Colon (tissue), 2 donors: ENCODE measurements around the gene TMEM132E.

Experiments
- FAIRE-seq: peaks from 2 replicates; lab custom pipeline; 2012; peaks lifted over from hg19 to GRCh38; lab: Jason Lieb, UNC
- donor health status: control.
- donor health status: control.

Gene TMEM132E

DNA sequence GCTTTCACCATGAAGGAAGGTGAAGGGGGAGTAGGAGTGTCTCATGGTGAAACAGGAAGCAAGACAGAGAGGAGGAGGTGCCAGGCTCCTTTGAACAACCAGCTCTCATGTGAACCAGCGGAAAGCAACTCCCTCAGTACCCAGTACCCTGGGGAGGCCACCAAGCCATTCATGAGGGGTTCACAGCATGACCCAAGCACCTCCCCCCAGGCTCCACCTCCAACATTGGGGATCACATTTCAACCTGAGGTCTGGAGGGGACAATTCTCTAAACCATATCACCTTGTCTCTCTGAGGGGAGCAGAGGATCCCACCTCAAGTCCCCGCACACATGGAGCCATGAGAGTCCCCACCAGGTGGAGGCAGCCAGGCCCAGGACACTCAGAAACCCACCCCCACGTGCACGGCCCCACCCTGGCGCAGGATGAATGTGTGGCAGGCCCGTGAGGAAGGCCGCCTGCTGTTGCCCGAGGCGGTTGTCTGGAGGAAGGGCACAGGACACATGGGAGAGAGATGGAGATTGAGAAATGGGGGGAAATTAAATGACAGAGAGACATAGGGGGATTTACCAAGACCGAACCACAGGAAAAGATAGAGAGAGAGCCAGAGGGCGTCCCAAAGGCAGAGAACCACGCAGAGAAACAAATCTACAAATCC is 85.9 kb downstream of the TMEM132E start:
- no peak for FAIRE-seq

DNA sequence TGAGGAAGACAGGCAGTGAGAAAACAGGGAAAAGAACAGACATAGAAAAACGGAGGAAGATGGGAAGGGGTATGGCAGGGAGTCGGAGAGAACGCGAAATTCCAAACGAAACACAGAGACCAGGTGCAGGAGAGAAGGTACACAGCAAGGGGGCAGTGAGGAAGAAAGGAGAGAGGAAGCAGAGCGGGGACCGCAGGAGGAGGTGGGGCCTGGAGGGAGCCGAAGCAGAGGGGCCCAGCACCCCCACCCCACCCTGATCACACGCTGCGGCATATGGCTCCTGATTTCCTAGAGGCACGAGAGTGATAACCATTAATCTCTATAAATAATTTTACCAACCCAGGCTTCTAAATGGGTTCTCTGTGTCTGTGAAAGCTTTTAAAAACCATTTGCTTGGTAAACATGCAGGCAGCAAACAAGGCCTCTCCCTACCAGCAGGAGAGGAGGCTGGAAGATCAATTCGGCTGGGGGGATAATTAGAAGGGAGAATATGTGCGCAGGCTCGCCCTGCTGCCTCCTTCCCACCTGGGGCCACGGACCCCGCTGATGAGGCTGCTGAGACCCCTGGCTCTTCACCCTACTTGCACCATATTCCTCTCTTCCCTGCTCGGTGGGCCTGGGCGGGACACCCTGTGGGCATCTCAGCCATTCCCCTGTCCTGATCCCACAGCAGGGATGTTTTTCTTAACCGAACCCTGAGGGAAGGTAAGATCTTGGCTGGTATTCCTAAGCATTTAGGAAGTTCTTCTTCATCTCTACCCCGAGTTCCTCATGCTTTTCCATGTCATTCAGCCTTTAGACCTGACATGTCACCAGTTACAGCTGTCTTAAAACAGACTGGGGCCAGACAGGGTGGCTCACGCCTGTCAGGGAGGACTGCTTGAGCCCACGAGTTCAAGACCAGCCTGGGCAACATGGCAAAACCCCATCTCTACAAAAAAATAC is 86.7 kb downstream of the TMEM132E start:
- FAIRE-seq: no peak

DNA sequence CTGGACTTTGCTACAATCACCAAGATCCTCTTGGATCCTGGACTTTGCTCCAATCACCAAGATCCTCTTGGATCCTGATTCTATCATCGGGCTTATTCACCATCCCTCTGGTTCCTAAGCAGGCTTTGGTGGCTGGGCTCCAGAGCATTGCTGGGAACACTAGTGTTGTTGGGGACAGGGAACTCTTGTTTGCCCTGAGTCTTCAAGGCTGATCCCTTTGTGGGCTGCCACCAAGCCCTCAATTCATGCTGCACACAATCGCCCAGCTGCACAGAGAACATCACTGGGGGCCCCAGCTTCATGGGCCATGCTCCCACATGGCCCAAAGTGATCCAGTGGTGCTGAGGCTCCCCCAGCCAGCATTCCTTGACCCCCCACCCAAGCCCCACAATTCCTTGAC is 88.3 kb downstream of the TMEM132E start:
- no peak for FAIRE-seq

DNA sequence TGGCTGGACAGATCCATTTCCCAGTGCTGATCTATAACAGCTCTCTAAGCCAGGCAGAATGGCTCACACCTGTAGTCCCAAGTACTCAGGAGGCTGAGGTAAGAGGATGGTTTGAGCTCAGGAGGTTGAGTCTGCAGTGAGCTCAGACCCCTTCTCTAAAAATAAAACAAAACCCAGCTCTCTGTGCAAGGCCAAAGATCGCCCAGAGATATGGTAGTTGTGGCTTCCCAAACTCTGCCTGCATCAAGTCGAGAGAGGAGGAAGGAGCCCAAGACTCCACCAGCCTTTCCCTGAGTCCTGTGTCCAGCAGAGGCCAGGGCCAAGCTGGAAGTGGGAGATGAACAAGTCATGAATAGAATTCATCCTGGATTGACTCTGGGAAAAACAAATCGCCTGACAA is 88.8 kb downstream of the TMEM132E start:
- no peak for FAIRE-seq

DNA sequence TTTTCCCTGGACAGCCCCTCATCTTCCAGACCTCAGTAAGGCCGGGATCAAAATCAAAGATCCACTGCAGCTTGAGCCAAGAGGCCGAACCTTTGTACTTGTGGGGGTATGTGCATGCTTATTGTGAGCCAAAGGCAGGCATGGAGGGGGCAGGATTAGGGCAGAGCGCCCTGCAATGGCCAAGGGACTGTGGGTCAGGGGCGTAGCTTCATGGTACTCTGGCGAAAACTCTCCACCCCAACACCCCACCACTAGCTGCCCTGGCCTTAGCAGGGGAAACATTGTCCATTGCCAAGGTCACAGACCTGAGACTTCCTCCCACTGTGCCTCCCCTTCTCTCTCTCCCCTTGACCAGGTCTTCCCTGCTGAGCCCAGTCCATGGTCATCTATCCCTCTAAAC is 90.1 kb downstream of the TMEM132E start:
- FAIRE-seq: no peak

DNA sequence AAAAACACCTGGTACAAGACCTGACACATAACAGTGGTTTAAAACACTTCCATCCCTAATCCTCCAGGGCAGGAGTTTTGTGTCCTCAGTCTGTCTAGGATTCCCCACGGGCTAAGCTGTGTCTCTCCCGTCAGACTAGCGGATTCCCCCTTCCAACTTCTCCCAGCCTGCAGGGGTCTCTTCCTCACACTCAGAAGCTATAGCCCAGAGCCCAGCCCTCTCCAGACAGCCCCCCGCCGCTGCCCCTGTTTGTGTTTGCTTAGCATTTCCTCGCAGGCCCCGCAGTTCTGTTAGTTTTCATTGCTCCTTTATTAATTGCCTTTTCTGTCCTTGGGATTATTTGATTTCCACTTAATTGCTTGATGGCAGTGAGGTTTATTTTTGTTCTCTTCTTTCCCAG is 91.2 kb downstream of the TMEM132E start:
- FAIRE-seq: no peak

DNA sequence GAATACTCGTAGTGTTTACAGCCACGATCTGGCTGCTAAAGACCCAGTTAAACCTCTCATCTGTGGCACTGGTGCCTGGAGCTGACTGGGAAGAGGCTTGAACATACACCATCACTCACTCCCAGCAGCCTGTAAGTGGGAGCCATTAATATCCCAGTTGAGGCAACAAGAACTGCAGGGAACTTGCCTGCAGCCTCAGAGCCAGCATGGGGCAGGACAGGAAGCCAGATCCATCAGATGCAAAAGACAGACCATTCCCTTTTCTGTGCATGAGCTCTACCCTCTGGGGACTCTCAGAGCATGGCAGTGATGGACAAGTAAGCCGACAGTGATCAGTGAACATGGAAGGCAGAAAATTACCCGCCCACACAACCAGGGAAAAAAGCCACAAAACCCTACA is 91.8 kb downstream of the TMEM132E start:
- no peak for FAIRE-seq

DNA sequence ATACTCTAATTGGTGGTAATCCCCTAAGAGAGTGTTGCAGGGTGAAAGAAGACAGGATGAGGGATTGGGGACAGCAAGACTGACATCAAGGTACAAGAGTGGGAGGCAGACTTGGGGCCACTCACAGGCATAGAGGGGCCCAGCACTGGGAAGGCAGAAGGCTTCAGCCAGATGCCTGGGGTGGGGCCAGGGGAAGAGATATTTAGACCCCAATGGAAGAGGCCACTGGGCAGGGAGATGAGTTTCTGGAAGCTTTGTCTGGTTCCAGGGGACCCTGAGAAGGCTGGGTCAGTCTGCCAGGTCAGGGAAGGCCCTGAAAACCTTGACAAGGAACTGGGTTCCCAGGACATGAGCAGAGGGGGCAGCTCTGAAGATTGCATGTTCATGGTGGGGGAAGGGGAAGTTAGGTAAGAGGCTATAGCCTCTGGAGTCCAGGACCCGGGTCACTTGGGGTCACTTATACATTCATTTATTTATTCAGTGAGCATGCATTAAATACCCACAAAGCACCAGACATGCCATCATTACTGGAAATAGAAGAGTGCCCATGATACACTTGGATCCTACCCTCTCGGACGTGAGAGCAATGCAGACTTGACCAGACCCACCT is 92.9 kb downstream of the TMEM132E start:
- FAIRE-seq: no peak

DNA sequence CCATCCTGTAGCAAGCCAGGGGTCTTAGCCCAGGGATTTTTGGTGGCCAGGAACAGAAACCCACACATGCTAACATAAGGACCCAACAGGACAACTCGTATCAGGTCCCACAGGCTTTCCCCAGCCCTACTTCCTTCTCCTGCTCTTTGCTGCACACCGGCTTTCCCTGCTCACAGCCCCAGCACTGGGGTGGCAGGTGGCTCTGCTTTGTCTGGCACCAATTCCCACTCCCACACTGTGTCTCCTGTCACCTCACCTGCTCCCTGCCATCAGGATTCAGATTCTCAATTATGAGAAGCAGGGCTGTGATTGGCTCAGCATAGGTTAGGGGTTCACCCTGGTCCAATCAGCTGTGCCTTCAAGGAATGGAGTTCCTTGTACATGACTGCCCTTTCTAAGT is 94.1 kb downstream of the TMEM132E start:
- FAIRE-seq: no peak

DNA sequence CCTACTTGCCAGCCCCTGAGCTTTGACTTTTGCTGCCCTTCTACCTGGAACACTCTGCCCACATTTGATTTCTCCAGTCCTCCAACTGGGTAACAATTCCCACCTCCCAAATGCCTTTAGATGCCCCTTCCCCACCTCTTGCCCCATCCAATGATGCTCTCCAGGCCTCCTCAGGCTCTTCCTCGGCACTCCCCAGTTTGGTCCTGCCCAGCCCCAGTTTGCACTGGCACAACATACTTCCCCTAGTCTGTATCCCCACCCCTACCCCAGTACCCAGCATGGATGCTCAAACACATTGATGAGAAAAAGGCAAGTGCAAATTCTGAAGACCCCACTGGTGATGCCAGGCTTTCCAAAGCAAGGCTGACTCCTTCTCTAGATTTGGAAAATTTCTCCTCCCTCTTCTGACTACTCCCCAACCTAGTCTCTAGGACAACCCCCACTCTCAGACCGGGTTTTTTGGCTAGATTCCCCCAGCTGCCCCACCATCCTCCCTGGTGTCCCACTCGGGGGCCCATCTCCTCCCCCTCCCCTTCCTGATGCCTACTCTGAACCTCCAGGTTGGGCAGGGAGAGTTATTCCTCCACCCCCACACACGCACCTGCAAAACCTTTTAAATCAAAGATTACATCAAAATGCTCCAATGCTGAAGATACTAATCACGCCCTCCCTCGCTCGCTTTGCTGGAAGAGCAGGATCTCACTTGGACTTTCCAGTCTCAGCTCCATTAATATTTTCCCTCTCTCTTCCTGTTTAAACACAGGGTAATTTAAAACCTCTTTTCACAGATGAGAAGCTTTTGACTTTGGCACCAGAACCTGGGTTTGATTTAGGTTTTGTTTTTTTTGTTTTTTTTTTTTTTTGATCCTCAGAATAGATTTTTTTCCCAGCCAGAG is 94.9 kb downstream of the TMEM132E start:
- no peak for FAIRE-seq

DNA sequence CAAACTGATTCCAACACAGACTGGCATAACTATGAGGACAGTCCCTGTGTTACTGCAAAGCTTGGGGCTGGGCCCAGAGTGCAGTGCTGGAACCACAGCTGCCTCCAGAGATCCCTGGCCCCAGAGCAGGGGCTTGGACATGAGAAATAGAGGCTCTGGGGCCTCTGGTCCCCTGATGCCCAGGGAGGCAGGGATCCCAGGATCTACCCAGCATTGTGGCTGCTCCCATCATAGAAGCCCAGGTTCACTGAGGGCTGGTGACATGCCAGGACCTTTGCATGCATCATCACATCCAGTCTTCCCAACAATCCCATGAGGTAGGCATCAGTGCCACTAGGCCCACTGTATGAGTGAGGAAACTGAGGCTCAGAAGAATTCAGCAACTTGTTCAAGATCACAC is 95.8 kb downstream of the TMEM132E start:
- no peak for FAIRE-seq

DNA sequence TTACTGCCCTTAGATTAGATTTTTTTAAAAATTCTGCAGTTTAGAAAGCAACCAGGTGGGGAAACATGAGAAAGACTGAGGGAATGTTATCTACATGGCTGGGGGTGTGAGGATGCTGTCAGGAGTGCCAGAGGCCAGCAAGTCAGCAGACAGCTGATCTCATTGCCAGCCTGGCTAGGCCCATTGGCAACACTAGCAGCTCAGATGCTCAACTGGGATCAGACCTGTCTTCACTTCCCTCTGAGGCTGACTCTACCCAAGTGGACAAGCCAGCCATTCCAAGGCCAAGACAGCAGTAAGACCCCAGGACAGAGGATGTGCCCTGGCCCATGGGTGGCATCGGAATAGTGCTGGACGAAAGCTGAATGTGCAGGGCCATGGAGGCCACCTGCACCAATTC is 96.2 kb downstream of the TMEM132E start:
- FAIRE-seq: no peak

DNA sequence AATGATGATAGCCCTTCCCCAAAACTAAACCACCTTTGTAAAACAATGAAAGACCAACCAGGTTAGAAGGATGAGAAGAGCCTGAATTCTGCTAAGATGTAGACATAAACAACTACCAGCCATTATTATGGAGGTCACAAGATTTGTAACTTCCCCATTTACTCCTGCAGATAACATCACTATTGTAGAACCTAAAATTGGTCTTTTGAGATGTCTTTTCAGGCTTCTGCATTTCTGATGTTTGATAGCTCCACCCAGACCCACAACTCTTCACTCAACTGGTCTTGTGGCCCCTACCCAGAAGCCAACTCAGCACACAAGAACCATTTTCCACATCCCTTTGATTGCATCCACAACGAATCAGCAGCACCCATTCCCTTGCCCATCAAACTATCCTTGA is 100.8 kb downstream of the TMEM132E start:
- no peak for FAIRE-seq

DNA sequence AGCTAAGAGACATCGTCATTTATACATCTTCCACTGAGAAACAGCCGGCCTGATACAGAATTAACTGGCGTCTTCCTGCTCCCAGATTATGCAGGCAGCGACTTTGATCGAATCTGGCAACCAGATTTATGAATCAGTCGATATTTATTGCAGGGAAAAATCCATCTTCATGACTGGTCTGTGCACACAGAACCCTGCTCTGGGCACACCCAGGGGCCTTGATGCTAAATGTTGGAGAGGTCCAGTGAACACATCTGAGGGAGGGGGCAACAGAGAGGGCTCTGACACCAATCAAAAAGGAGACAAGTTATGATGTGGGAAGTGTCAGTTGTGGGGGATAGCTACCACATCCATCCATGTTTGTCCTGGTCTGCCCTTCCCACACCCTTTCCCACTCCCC is 102.9 kb downstream of the TMEM132E start:
- no peak for FAIRE-seq

DNA sequence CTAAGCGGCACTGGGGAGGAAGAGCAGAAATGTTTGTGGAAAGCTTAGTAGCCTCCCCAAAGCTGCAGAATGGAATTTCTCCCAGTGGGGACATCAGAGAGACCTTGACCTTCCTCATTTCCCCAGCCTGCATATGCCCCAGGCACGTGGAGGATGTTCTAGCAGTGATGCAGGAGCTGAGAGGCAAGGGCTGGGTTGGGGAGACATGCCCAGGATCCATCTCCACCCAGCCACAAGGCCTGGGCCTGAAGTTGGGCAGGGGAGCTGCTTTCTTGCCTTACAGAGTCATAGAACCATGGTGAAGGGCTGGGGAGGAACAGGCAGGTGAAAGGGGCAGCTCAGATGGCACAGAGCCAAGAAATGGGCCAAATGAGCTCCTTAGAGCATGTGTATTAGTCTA is 104.0 kb downstream of the TMEM132E start:
- no peak for FAIRE-seq
